NB4 (cell line): Measurements from ENCODE around the gene SENP6.

ENCODE experiments used
- DNase-seq: peaks from one replicate; pipeline ENCODE4 v3.0.0; 2010; ENCODE audit warnings: low read depth
- H3K4me3 ChIP-seq: one replicate; pipeline ENCODE4 v1.5.1; 2011; ENCODE audit warnings: mild to moderate bottlenecking, low read depth, low read length, moderate library complexity
- MAX ChIP-seq: IDR thresholded peaks from 2 replicates; pipeline ENCODE4 v1.6.1; 2011; ENCODE audit warnings: low read depth, low read length
- MYC ChIP-seq: IDR thresholded peaks from 2 replicates; pipeline ENCODE4 v1.6.1; 2011; ENCODE audit warnings: low read depth, low read length
- POLR2A ChIP-seq: IDR thresholded peaks from 2 replicates; pipeline ENCODE4 v1.6.1; 2011; ENCODE audit warnings: mild to moderate bottlenecking; ENCODE audit not compliant: insufficient read length; ENCODE audit errors: extremely low read depth
- TF ChIP-seq, protein P1 (sequence below): IDR thresholded peaks from one replicate; pipeline ENCODE4 v1.5.1; 2012; ENCODE audit warnings: low read depth, low read length

Gene SENP6

DNA sequence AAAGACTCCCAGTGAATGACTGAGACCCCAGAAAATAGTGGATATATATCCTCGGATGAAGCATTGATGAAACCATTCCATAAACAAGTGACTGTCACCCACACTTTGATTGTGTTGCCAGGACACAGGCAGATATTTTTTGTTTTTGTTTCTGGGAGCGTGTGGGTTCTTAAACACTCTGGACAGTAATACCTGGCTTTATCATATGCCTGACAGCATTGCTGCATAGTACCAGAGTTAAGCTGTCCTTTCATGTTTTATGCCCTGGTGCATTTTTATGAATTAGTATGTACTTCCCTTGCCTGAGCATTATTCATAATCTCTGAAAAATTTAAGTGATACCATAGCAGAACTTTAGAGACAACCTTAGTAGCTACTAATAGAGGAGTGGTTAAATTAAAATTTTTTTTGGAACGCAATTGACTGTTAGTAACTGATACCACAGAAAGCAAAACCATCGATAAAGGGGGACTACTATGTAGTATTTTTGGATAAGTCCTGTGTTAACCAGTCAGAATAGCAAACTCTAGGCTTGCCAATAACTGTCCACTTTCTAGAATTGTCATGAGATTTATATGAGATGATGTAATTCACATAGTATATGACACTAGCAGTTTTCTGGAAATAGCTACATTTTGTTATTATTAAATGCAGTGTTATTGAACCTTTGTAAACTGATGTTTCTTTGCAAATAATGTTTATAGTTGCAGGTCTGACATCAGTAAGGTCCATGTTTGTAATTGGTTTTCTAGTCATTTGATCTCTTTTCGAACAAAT lies 30.4 kb downstream of the SENP6 start:
- H3K4me3 ChIP-seq, result no peak overlapping the region
- no peak for DNase-seq
- TF ChIP-seq MAX (no peak), MYC (no peak), POLR2A (no peak)
- TF ChIP-seq, protein P1, sequence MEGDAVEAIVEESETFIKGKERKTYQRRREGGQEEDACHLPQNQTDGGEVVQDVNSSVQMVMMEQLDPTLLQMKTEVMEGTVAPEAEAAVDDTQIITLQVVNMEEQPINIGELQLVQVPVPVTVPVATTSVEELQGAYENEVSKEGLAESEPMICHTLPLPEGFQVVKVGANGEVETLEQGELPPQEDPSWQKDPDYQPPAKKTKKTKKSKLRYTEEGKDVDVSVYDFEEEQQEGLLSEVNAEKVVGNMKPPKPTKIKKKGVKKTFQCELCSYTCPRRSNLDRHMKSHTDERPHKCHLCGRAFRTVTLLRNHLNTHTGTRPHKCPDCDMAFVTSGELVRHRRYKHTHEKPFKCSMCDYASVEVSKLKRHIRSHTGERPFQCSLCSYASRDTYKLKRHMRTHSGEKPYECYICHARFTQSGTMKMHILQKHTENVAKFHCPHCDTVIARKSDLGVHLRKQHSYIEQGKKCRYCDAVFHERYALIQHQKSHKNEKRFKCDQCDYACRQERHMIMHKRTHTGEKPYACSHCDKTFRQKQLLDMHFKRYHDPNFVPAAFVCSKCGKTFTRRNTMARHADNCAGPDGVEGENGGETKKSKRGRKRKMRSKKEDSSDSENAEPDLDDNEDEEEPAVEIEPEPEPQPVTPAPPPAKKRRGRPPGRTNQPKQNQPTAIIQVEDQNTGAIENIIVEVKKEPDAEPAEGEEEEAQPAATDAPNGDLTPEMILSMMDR, result no peak

- no peak for DNase-seq
- TF ChIP-seq POLR2A, result no peak
- no peak for TF ChIP-seq MYC
- no peak for TF ChIP-seq MAX
- TF ChIP-seq, protein P1, result no peak
- no peak overlapping the region for H3K4me3 ChIP-seq
Observed at GRCh38 chr6:75633045-75633444, 31.4 kb downstream of the SENP6 start.

DNA sequence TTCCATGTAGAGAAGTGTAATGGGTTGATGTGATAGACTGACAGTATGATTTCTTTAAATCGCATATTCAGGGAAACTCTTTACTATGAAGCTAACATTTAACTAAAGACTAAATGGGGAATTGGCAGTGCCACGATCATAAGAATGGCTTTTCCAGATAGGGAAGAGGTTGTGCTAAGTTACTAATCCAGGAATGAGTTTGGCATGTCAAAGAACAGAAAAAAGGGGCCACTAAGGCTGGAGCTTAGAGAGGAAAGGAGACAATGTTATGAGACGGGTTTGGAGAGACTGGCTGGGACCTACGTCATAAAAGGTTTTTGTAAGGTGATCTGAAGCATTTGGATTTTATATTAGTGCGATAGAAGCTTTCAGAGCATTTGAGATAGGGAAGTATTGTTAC lies 40.6 kb downstream of the SENP6 start:
- no peak for DNase-seq
- TF ChIP-seq MAX (no peak), MYC (no peak), POLR2A (no peak)
- TF ChIP-seq, protein P1, result no peak
- H3K4me3 ChIP-seq, result no peak overlapping the region

GRCh38 chr6:75643173-75643572 lies 41.5 kb downstream of the SENP6 start:
- TF ChIP-seq MYC (no peak), MAX (no peak), POLR2A (no peak)
- TF ChIP-seq, protein P1, result no peak
- no peak overlapping the region for H3K4me3 ChIP-seq
- no peak for DNase-seq

- no peak for DNase-seq
- no peak overlapping the region for H3K4me3 ChIP-seq
- TF ChIP-seq MYC (no peak), POLR2A (no peak), MAX (no peak)
- TF ChIP-seq, protein P1, result no peak
Observed at GRCh38 chr6:75656479-75656878, 54.8 kb downstream of the SENP6 start.
